ENCODE data around the gene TMEM267. TPM values are rescaled to one million over a fixed set of nuclear protein-coding genes. Genes with fewer than 3 reads are reported as not detected.
"Not testable (repeated sequence)": the region's sequence is repeated elsewhere in the genome, so short reads cannot be mapped to it uniquely, and the experiment has no call there.

The TMEM267 gene
- total RNA-seq, 1 donor from 2014 or later = 23.0 TPM

DNA sequence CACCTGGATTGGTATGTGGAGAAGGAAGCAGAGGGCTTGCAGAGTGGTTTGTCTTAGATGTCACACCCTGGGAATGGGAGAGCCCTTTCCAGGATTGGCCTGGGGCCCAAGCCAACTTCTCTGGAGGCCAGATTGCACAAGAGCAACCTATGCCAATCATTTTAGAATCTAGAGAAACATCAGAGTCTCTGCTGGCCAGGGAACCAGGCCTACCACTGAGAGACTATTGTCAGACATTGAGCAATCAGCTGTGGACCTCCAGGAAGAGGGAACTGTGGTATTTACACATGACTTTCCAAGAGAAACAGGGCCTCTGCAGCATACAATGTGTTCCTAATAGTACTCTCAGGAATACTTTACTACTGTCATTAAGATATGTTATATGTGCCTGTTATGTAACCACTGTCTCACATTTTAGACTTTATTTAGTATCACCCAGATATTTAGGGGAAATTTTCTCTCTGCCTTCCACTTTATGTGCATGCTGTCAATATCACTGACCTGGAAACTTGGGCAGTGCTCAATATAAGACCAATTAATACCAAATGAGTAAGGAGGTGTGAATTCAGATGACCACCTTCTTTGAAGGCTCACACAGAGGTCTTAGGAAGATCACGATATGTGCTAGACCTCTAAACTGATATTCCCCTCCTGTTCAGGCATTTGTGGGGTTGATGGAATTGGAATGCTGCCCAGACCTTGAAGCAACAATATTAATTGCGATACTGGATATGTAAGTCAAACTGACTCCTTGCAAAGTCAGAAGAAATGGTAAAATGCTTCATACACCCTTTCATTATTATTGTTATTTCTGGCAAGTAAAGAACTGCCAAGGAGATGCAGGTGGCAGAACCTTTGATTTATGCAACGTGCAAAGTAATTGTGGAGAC lies 50.9 kb downstream of the TMEM267 start:
- Mint-ChIP-seq H3K36me3 (ENCODE audit: low read depth) (no peaks in the 10 kb centered on the region), H3K4me3 (no peak overlapping the region), H3K4me1 (ENCODE audit: low read depth) (no peaks in the 10 kb centered on the region), H3K27me3 (ENCODE audit: insufficient read depth) (no peaks in the 10 kb centered on the region), H3K27ac (no peak overlapping the region), H3K9me3 (peaks cover 8% of the 10 kb centered on the region)
- intact Hi-C loops (cut with micrococcal nuclease) = no loop called here
- no peak for DNase-seq (ENCODE audit: low spot score)

DNA sequence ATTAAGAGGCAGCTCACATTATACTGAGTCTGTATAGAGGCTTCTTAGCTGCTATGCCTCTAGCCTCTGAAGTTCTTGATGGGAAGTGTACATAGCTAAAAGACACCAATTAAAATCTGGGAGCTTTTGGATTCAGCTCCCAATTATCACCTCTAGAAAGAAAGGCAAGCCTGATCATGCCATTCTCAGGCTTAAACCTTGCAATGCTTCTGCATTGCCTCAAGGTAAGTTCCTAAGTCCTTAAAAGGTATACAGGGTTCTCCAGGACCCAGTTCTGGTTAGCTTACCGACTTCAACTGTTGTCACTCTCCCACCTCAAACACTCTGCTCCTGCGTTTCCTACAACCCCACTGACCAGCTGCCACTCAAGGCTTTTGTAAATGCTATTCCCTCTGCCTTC lies 54.0 kb downstream of the TMEM267 start:
- Mint-ChIP-seq H3K9me3 (no peaks in the 10 kb centered on the region), H3K27me3 (ENCODE audit: insufficient read depth) (no peaks in the 10 kb centered on the region), H3K36me3 (ENCODE audit: low read depth) (no peaks in the 10 kb centered on the region), H3K4me3 (no peak overlapping the region), H3K4me1 (ENCODE audit: low read depth) (no peaks in the 10 kb centered on the region), H3K27ac (no peak overlapping the region)
- DNase-seq (ENCODE audit: low spot score) = no peak
- intact Hi-C loops (cut with micrococcal nuclease) = no loop called here

DNA sequence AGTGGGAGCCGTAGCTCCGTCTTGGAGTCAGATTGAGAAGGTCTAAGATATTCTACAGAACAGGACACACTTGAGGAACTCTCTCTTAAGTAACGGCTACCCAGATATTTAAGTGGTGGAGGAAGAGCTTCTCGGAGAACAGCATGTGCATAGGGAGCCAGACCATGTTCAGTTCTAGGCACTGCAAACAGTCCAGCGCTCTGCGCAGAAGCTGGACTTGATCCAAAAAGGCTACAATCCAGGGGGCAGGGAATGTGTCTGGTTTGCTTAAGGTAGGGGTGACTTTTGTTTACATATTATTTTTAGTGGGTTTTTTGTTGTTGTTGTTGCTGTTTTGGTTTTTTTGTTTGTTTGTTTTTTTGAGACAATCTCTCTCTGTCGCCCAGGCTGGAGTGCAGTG lies 54.6 kb downstream of the TMEM267 start:
- intact Hi-C loops (cut with micrococcal nuclease) = no loop called here
- no peaks in the 10 kb centered on the region for H3K36me3 Mint-ChIP-seq (ENCODE audit: low read depth)
- H3K27me3 Mint-ChIP-seq (ENCODE audit: insufficient read depth) = no peaks in the 10 kb centered on the region
- no peaks in the 10 kb centered on the region for H3K9me3 Mint-ChIP-seq
- no peak overlapping the region for H3K27ac Mint-ChIP-seq
- H3K4me3 Mint-ChIP-seq = no peak overlapping the region
- H3K4me1 Mint-ChIP-seq (ENCODE audit: low read depth) = no peaks in the 10 kb centered on the region
- DNase-seq (ENCODE audit: low spot score) = no peak

DNA sequence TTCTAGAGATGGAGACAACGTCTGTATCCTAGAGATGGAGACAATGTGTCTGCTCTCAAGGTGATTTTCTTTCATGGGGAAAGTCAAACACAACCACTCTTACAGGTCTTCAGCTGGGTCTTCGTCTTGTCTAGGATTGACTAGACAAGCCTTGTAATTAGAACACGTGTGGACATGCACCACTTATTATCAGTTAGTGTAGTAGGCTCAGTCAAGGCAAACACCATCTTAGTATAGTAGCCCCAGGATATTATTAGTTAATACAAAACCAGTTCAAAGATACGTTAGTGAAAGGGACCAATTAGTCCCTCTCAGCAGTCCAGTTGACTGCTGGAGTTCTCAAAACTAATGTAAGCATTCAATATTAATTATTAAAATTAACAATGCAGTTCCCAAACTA lies 56.4 kb downstream of the TMEM267 start:
- intact Hi-C loops (cut with micrococcal nuclease) = no loop called here
- H3K9me3 Mint-ChIP-seq = no peaks in the 10 kb centered on the region
- H3K4me1 Mint-ChIP-seq (ENCODE audit: low read depth) = no peaks in the 10 kb centered on the region
- no peak overlapping the region for H3K27ac Mint-ChIP-seq
- DNase-seq (ENCODE audit: low spot score) = no peak
- H3K36me3 Mint-ChIP-seq (ENCODE audit: low read depth) = no peaks in the 10 kb centered on the region
- H3K4me3 Mint-ChIP-seq = no peak overlapping the region
- no peaks in the 10 kb centered on the region for H3K27me3 Mint-ChIP-seq (ENCODE audit: insufficient read depth)

DNA sequence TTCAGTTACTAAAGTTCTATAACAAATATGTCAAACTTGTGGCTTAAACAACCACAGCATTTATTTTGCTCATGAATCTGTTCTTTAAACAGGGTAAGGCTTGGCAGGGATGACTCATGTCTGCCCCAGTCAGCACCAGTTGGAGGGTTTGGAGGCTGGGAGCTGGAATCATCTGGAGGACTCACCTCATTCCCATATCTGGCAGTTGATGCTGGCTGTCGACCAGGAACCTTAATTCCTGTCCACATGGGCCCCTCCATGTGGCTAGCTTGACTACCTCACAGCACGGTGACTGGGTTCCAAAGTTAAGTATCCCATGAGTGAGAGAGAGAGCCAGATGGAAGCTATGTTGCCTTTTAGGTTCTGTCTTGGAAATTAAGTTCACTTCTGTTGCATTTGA lies 57.7 kb downstream of the TMEM267 start:
- Mint-ChIP-seq H3K9me3 (no peaks in the 10 kb centered on the region), H3K27me3 (ENCODE audit: insufficient read depth) (no peaks in the 10 kb centered on the region), H3K36me3 (ENCODE audit: low read depth) (no peaks in the 10 kb centered on the region), H3K27ac (no peak overlapping the region), H3K4me1 (ENCODE audit: low read depth) (no peaks in the 10 kb centered on the region), H3K4me3 (no peak overlapping the region)
- DNase-seq (ENCODE audit: low spot score) = no peak
- intact Hi-C loops (cut with micrococcal nuclease) = no loop called here

DNA sequence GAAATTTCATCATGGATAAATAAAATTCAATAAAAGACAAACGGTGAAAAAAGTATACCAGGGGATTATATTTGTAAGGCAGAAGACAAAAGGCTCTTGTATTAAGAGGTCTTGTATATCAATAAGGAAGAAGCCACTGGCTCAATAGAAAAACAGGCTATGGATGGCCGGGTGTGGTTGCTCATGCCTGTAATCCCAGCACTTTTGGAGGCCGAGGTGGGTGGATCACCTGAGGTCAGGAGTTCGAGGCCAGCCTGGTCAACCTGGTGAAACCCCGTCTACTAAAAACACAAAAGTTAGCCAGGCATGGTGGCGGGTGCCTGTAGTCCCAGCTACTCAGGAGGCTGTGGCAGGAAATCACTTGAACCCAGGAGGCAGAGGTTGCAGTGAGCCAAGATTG lies 60.6 kb downstream of the TMEM267 start:
- intact Hi-C loops (cut with micrococcal nuclease); H3K4me1 Mint-ChIP-seq (ENCODE audit: low read depth); H3K36me3 Mint-ChIP-seq (ENCODE audit: low read depth); DNase-seq (ENCODE audit: low spot score); H3K4me3 Mint-ChIP-seq; H3K27me3 Mint-ChIP-seq (ENCODE audit: insufficient read depth); H3K9me3 Mint-ChIP-seq; H3K27ac Mint-ChIP-seq: not testable (repeated sequence)

DNA sequence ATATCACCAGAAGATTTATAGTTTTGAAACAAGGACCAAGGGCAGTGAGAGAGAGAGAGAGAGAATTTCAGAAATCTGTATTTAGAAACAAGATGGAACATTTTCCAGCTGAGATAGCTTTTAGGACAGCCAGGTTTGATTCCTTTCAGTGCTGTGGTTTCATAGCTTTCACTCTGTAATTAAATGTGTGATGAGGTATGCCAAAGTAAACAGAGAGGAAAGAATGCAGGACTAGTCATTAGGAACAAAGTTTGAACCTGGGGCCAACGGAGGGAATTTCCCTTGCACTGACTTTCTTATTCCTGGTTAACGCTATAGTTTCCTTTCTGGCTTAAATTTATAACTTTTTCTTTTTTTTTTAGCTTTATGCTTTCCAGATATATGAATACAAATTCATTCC lies 61.5 kb downstream of the TMEM267 start:
- Mint-ChIP-seq H3K4me3 (no peak overlapping the region), H3K27me3 (ENCODE audit: insufficient read depth) (peaks cover 3% of the 10 kb centered on the region), H3K27ac (no peak overlapping the region), H3K9me3 (no peaks in the 10 kb centered on the region), H3K36me3 (ENCODE audit: low read depth) (no peaks in the 10 kb centered on the region), H3K4me1 (ENCODE audit: low read depth) (no peaks in the 10 kb centered on the region)
- intact Hi-C loops (cut with micrococcal nuclease) = no loop called here
- DNase-seq (ENCODE audit: low spot score) = no peak

DNA sequence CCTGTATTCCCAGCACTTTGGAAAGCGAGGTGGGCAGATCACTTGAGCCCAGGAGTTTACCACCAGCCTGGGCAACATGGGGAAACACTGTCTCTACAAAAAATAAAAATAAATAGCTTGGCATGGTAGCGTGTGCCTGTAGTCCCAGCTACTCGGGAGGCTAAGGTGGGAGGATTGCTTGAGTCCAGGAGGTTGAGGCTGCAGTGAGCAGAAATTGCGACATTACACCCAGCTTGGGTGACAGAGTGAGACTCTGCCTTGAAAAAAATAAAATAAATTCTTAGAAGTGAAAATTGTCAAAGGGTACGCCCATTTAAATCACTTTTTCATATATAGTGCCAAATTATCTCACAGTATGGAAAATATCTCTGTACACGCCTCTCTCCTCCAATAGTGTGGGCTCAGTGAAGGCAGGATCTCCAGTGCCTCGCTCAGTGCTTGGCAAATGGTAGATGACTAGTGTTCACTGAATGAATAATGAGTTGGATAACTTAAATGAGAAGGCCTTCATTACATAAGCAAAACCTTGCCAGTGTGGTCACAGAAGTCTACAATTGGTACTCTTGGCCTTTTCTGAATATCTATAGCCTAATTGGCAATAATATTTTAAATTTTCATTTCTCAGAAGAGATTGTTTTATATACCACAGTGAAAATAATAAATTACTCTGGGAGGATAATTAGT lies 62.1 kb downstream of the TMEM267 start:
- intact Hi-C loops (cut with micrococcal nuclease) = no loop called here
- Mint-ChIP-seq H3K9me3 (no peaks in the 10 kb centered on the region), H3K4me3 (no peak overlapping the region), H3K36me3 (ENCODE audit: low read depth) (no peaks in the 10 kb centered on the region), H3K27ac (no peak overlapping the region), H3K27me3 (ENCODE audit: insufficient read depth) (peaks cover 8% of the 10 kb centered on the region), H3K4me1 (ENCODE audit: low read depth) (no peaks in the 10 kb centered on the region)
- no peak for DNase-seq (ENCODE audit: low spot score)

DNA sequence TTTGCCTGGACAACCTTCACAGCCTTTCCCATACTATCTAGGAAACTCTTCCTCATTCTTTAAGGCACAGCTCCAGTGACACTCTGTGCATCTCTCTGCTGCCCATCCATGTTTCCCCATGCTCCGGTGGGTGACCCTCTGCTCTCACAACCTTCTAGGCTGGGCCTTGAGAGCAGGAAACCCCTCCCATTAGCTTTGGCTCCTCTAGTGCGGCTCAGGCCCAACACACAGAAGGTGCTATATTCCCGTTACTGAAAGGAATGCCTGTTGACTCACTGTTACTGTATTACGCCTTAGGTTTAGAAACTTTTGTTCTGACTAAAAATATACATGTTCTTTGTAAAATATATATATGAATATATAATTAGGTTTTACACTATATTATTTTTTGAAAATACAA lies 63.4 kb downstream of the TMEM267 start:
- Mint-ChIP-seq H3K27me3 (ENCODE audit: insufficient read depth) (peaks cover 8% of the 10 kb centered on the region), H3K4me1 (ENCODE audit: low read depth) (no peaks in the 10 kb centered on the region), H3K9me3 (no peaks in the 10 kb centered on the region), H3K36me3 (ENCODE audit: low read depth) (no peaks in the 10 kb centered on the region), H3K27ac (no peak overlapping the region), H3K4me3 (no peak overlapping the region)
- no peak for DNase-seq (ENCODE audit: low spot score)
- intact Hi-C loops (cut with micrococcal nuclease) = no loop called here

DNA sequence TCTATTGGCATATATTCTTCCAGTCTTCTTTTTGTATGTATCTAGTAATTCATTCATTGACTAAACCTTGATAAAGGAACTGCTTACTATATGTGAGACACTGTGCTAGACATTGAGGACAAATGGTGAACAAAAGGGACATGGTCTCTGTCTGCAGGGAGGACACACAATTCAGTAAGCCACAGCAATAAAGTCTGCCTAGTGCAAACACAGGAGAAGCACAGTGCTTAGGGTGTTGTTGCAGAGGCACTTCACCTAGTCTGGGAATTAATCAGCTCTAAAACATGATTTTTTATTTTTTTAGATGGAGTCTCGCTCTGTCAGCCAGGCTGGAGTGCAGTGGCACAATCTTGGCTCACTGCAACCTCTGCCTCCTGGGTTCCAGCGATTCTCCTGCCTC lies 65.1 kb downstream of the TMEM267 start:
- no peak overlapping the region for H3K27ac Mint-ChIP-seq
- no peaks in the 10 kb centered on the region for H3K9me3 Mint-ChIP-seq
- H3K4me1 Mint-ChIP-seq (ENCODE audit: low read depth) = no peaks in the 10 kb centered on the region
- H3K4me3 Mint-ChIP-seq = no peak overlapping the region
- intact Hi-C loops (cut with micrococcal nuclease) = no loop called here
- H3K27me3 Mint-ChIP-seq (ENCODE audit: insufficient read depth) = peaks cover 8% of the 10 kb centered on the region
- no peak for DNase-seq (ENCODE audit: low spot score)
- no peaks in the 10 kb centered on the region for H3K36me3 Mint-ChIP-seq (ENCODE audit: low read depth)

DNA sequence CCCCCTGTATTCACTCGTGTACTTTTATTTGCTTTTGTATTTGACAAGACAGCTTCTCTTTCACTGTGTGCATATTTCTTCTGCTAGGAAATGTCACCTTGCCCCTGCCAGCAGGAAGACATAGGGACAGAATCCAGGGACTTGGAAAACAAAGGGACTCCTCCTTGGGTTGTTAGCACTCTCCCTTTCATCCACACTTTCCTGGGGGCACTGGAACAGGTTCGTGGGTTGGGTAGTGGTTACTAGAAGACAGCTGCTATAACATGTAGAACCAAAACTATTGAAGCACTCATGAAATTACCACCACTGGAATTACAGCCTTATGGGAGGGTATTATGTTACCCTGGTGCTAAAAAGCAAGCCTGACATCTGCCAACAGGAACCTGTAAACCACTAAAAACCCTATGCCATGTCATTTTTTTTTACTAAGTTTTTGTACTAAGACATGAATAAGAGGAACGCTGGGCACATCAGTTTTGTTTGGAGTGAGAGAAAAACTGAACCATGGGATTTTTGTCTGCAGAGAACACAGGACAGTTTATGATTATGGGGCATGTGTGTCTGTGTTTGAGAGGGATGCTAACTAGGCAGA lies 66.8 kb downstream of the TMEM267 start:
- Mint-ChIP-seq H3K27me3 (ENCODE audit: insufficient read depth) (peaks cover 8% of the 10 kb centered on the region), H3K4me1 (ENCODE audit: low read depth) (no peaks in the 10 kb centered on the region), H3K36me3 (ENCODE audit: low read depth) (no peaks in the 10 kb centered on the region), H3K9me3 (no peaks in the 10 kb centered on the region), H3K27ac (no peak overlapping the region), H3K4me3 (no peak overlapping the region)
- intact Hi-C loops (cut with micrococcal nuclease) = no loop called here
- no peak for DNase-seq (ENCODE audit: low spot score)

DNA sequence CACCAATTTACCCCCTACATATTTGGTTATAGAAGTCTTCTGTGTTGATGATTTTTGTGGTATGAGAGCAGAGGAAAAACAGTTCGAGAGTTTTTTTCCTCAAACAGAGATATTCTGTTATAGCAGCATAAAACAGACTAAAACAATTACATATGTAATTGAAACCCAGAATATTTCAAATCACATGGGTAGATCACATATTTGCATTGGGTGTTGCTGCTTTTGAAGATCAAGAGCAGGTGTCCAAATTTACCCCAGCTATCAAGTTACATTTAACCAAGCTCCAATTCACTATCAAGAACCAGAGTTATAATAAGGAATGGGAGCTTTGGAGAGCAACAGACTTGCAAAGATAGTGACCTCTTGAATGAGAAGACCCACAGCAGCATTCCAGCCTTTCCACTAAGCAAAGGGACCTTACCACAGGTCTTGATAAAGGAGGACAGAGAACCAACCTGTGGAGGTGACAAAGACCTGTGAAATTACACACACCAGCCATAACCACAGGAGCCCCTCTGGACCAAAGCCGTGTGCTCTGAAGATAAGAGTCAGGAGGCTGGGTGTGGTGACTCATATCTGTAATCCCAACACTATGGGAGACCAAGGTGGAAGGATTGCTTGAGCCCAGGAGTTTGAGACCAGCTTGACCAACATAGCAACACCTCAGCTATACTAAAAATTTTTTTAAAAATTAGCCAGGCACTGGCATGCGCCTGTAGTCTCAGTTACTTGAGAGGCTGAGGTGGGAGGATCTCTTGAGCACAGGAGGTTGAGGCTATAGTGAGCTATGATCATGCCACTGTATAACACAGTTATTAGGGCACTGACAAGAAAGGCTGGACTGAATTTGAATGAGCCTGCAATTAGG lies 67.5 kb downstream of the TMEM267 start:
- intact Hi-C loops (cut with micrococcal nuclease) = no loop called here
- Mint-ChIP-seq H3K9me3 (no peaks in the 10 kb centered on the region), H3K27me3 (ENCODE audit: insufficient read depth) (peaks cover 8% of the 10 kb centered on the region), H3K4me1 (ENCODE audit: low read depth) (no peaks in the 10 kb centered on the region), H3K27ac (no peak overlapping the region), H3K4me3 (no peak overlapping the region), H3K36me3 (ENCODE audit: low read depth) (no peaks in the 10 kb centered on the region)
- no peak for DNase-seq (ENCODE audit: low spot score)
